Fibroblast of the aortic adventitia (primary cell): ENCODE data around the gene FAF1. TPM values are rescaled to one million over a fixed set of nuclear protein-coding genes. Genes with fewer than 3 reads are reported as not detected.

Experiments
- DNase-seq: peaks from one replicate; pipeline ENCODE4 v3.0.0-alpha.2; 2010; ENCODE audit warnings: low read depth
- H3K4me3 ChIP-seq: 2 replicates; pipeline ENCODE4 v1.5.1; 2011; ENCODE audit warnings: low read depth, mild to moderate bottlenecking, control low read depth, low read length, moderate library complexity
- total RNA-seq: library from RNA; depleted of rRNA; stranded (reverse); fragments of >200 nt; gene quantifications from 2 replicates; pipeline ENCODE4 v1.2.3, GENCODE V29; 2012; ENCODE audit warnings: low replicate concordance
- TF ChIP-seq, protein P1 (sequence below): IDR thresholded peaks from 2 replicates; pipeline ENCODE4 v1.5.1; 2011; ENCODE audit warnings: mild to moderate bottlenecking, low read length, control low read depth, inconsistent platforms; ENCODE audit not compliant: insufficient read depth

FAF1 gene
- total RNA-seq, 1 donor = 93.8 TPM

GRCh38 chr1:50666849-50667248 is 293.2 kb downstream of the FAF1 start:
- H3K4me3 ChIP-seq = no peak overlapping the region
- TF ChIP-seq, protein P1, sequence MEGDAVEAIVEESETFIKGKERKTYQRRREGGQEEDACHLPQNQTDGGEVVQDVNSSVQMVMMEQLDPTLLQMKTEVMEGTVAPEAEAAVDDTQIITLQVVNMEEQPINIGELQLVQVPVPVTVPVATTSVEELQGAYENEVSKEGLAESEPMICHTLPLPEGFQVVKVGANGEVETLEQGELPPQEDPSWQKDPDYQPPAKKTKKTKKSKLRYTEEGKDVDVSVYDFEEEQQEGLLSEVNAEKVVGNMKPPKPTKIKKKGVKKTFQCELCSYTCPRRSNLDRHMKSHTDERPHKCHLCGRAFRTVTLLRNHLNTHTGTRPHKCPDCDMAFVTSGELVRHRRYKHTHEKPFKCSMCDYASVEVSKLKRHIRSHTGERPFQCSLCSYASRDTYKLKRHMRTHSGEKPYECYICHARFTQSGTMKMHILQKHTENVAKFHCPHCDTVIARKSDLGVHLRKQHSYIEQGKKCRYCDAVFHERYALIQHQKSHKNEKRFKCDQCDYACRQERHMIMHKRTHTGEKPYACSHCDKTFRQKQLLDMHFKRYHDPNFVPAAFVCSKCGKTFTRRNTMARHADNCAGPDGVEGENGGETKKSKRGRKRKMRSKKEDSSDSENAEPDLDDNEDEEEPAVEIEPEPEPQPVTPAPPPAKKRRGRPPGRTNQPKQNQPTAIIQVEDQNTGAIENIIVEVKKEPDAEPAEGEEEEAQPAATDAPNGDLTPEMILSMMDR = no peak
- DNase-seq = no peak

DNA sequence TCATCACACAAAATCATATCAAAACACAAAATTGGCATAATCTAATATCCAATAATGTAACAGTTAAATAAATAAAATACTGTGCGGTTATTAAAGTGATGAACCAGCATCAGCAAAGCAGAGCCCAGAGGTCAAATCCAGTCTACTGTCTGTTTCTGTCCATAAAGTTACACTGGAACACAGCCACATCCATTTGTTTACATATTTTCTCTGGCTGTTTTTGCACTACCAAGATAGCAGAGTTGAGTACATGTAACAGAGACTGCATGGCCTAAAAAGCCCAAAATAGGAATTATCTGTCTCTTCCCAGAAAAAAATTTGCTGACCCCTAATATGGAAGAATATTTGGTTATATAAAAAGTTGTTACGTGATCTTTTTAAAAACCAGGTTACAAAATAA is 294.7 kb downstream of the FAF1 start:
- TF ChIP-seq, protein P1 = no peak
- no peak for DNase-seq
- no peak overlapping the region for H3K4me3 ChIP-seq

GRCh38 chr1:50661626-50662025 is 298.4 kb downstream of the FAF1 start:
- H3K4me3 ChIP-seq = no peak overlapping the region
- peak; percentile 35 for DNase-seq
- TF ChIP-seq, protein P1 = no peak

DNA sequence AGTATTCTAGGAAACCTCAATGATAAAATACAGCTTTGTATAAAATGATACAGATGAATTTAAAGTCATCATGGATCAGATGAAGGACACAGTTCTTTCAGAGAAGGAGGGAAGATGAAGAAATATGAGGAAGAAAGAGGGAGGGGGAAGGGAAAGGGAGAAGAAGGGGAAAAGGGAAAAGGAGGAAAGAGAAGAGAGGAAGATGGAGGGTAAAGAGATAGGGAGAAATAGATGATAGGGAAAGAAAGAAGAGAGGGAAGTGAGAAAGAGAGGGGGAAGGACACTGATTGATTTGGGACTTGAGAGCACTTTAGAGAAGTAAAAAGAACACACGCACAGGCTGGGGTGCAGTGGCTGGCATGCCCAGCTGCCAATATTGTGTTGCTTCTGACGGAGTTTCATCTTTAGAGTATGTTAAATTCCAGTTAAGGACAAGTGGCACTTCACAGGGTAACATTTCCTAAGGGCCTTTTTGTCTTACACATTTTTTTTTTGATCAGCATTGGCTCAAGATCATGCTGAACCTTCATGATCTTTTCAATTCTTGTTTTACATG is 300.9 kb downstream of the FAF1 start:
- TF ChIP-seq, protein P1 = no peak
- DNase-seq = no peak
- no peak overlapping the region for H3K4me3 ChIP-seq

- no peak overlapping the region for H3K4me3 ChIP-seq
- TF ChIP-seq, protein P1 = no peak
- DNase-seq = peak; percentile 63
These were observed 301.5 kb downstream of the FAF1 start for GRCh38 chr1:50658459-50659076.

DNA sequence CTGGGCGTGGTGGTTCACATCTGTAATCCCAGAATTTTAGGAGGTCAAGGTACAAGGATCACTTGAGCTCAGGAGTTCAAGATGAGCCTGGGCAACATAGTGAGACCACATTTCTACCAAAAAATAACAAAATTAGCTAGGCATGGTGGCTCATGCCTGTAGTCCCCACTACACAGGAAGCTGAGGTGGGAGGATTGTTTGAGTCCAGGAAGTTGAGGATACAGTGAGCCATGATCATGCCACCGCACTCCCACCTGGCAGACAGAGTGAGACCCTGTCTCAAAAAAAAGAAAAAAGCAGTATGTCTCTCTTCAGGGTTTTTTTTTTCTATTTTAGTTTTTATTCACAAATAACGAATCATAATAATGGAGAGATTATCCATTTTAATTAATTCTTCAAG is 303.1 kb downstream of the FAF1 start:
- no peak for DNase-seq
- no peak overlapping the region for H3K4me3 ChIP-seq
- TF ChIP-seq, protein P1 = no peak
